H1 (cell line): ENCODE measurements around the gene SSH2. TPM values are rescaled to one million over a fixed set of nuclear protein-coding genes. Genes with fewer than 3 reads are reported as not detected.
A peak's percentile ranks its signal among the peaks of the same experiment; 100 is the strongest.

Experiments
- CTCF ChIA-PET: fragments of 300-600 bp; sonication (Branson Sonifier 250); formaldehyde crosslinking; loops from one replicate; lab custom pipeline; 2021; ENCODE audit not compliant: partially characterized antibody; lab: Charles Lee
- POLR2A ChIA-PET: fragments of 300-600 bp; sonication (Branson Sonifier 250); formaldehyde crosslinking; loops from one replicate; lab custom pipeline; 2021; ENCODE audit warnings: inconsistent platforms; ENCODE audit not compliant: partially characterized antibody; lab: Charles Lee
- DNase-seq, 2 experiments: peaks; one replicate each; pipeline versions ENCODE4 v3.0.0 to v3.0.0-alpha.2; 2010 to 2022; ENCODE audit warnings: low spot score in 2 of 2, low read depth in 1 of 2, mixed read lengths in 1 of 2
- FAIRE-seq: peaks from 2 replicates; lab custom pipeline; 2011; peaks lifted over from hg19 to GRCh38; lab: Jason Lieb, UNC
- H2AFZ ChIP-seq: 2 replicates; pipeline ENCODE4 v1.8.1; 2012; ENCODE audit warnings: low read length, inconsistent platforms
- H2AK5ac ChIP-seq: 2 replicates; pipeline ENCODE4 v1.6.1; 2013; ENCODE audit warnings: low read depth, low read length
- H2BK120ac ChIP-seq: replicated peaks from 2 replicates; pipeline ENCODE3; 2013; ENCODE audit warnings: low read depth, low read length, inconsistent platforms
- H2BK12ac ChIP-seq: 2 replicates; pipeline ENCODE4 v1.6.1; 2013; ENCODE audit warnings: low read depth, low read length
- H2BK15ac ChIP-seq: 2 replicates; pipeline ENCODE4 v1.6.1; 2013; ENCODE audit warnings: low read length
- H2BK20ac ChIP-seq: 2 replicates; pipeline ENCODE4 v1.6.1; 2013; ENCODE audit warnings: low read length
- H2BK5ac ChIP-seq: 2 replicates; pipeline ENCODE4 v1.6.1; 2013; ENCODE audit warnings: low read depth, low read length
- H3K14ac ChIP-seq: 2 replicates; pipeline ENCODE4 v1.6.1; 2013; ENCODE audit warnings: inconsistent platforms; ENCODE audit not compliant: insufficient read length
- H3K18ac ChIP-seq: 2 replicates; pipeline ENCODE4 v1.6.1; 2013; ENCODE audit warnings: low read length; ENCODE audit errors: extremely low read depth
- H3K23ac ChIP-seq: 2 replicates; pipeline ENCODE4 v1.6.1; 2013; ENCODE audit warnings: inconsistent platforms; ENCODE audit not compliant: insufficient read length
- H3K23me2 ChIP-seq: 2 replicates; pipeline ENCODE4 v1.6.1; 2013; ENCODE audit warnings: low read depth, low read length
- H3K27ac ChIP-seq: 2 replicates; pipeline ENCODE4 v1.6.1; 2011; ENCODE audit warnings: low read depth, low read length, inconsistent platforms
- H3K27me3 ChIP-seq, 4 experiments: replicated peaks in 1 of 4; 1 replicate in 1 of 4; 2 replicates in 3 of 4; pipeline versions ENCODE4 v1.6.1 to v1.8.1; 2011 to 2013; ENCODE audit warnings: low read length in 3 of 4, mild to moderate bottlenecking in 3 of 4, inconsistent platforms in 2 of 4, mixed read lengths in 2 of 4, moderate library complexity in 1 of 4; ENCODE audit not compliant: control insufficient read depth in 3 of 4, insufficient read depth in 3 of 4; ENCODE audit errors: extremely low read depth in 1 of 4
- H3K36me3 ChIP-seq, 4 experiments: 2 replicates each; pipeline versions ENCODE4 v1.6.1 to v1.8.1; 2011 to 2013; ENCODE audit warnings: mild to moderate bottlenecking in 4 of 4, low read length in 3 of 4, moderate library complexity in 2 of 4, control low read depth in 1 of 4, inconsistent platforms in 1 of 4; ENCODE audit not compliant: insufficient read depth in 4 of 4, control insufficient read depth in 2 of 4
- H3K4ac ChIP-seq: replicated peaks from 2 replicates; pipeline ENCODE3; 2013; ENCODE audit warnings: low read length, low read depth, mixed read lengths, inconsistent platforms; ENCODE audit not compliant: insufficient read length
- H3K4me1 ChIP-seq, 4 experiments: replicated peaks in 1 of 4; 1 replicate in 1 of 4; 2 replicates in 3 of 4; pipeline versions ENCODE4 v1.6.1 to v1.8.1; 2011 to 2013; ENCODE audit warnings: low read length in 3 of 4, inconsistent platforms in 2 of 4, mixed read lengths in 1 of 4; ENCODE audit not compliant: insufficient read depth in 4 of 4, control insufficient read depth in 3 of 4
- H3K4me2 ChIP-seq, 2 experiments: 2 replicates each; pipeline versions ENCODE4 v1.6.1 to v1.8.1; 2011 to 2013; ENCODE audit warnings: low read depth in 2 of 2, low read length in 2 of 2, control low read depth in 1 of 2, inconsistent platforms in 1 of 2, mild to moderate bottlenecking in 1 of 2; ENCODE audit not compliant: insufficient read depth in 1 of 2
- H3K4me3 ChIP-seq, 4 experiments: fragments of 200-600, 300-600 bp in 1 of 4; sonication (generic), shearing (Covaris generic), sonication (Bioruptor Twin) in 1 of 4; 2 replicates each; pipeline versions ENCODE4 v1.5.1 to v1.8.1; 2011 to 2016; ENCODE audit warnings: low read length in 4 of 4, low read depth in 3 of 4, control low read depth in 2 of 4, inconsistent platforms in 2 of 4, mild to moderate bottlenecking in 2 of 4, mixed read lengths in 1 of 4, moderate library complexity in 1 of 4; ENCODE audit not compliant: insufficient read depth in 2 of 4; ENCODE audit errors: extremely low read depth in 1 of 4
- H3K56ac ChIP-seq: replicated peaks from 2 replicates; pipeline ENCODE3; 2013; ENCODE audit warnings: low read depth, mild to moderate bottlenecking, mixed read lengths, low read length, inconsistent platforms; ENCODE audit not compliant: insufficient read length
- H3K79me1 ChIP-seq: 2 replicates; pipeline ENCODE4 v1.6.1; 2013; ENCODE audit warnings: low read depth, low read length, control low read depth
- H3K79me2 ChIP-seq, 2 experiments: 2 replicates each; pipeline versions ENCODE4 v1.6.1 to v1.8.1; 2012 to 2013; ENCODE audit warnings: low read length in 2 of 2, mild to moderate bottlenecking in 2 of 2, inconsistent platforms in 1 of 2; ENCODE audit not compliant: insufficient read depth in 2 of 2, control insufficient read depth in 1 of 2
- H3K9ac ChIP-seq, 4 experiments: replicated peaks in 1 of 4; 1 replicate in 1 of 4; 2 replicates in 3 of 4; pipeline versions ENCODE4 v1.6.1 to v1.8.1; 2011 to 2013; ENCODE audit warnings: low read depth in 3 of 4, low read length in 3 of 4, control low read depth in 2 of 4, mild to moderate bottlenecking in 2 of 4, moderate library complexity in 2 of 4, inconsistent platforms in 1 of 4; ENCODE audit errors: extremely low read depth in 1 of 4
- H3K9me3 ChIP-seq, 2 experiments: 2 replicates each; pipeline versions ENCODE4 v1.6.1 to v1.8.1; 2012 to 2013; ENCODE audit warnings: mild to moderate bottlenecking in 2 of 2, moderate library complexity in 2 of 2, control low read depth in 1 of 2, inconsistent platforms in 1 of 2, low read depth in 1 of 2, low read length in 1 of 2, mixed read lengths in 1 of 2; ENCODE audit not compliant: insufficient read depth in 2 of 2
- H4K20me1 ChIP-seq, 2 experiments: replicated peaks in 1 of 2; 2 replicates each; pipeline versions ENCODE3 to v1.8.1; 2011 to 2013; ENCODE audit warnings: inconsistent platforms in 2 of 2, low read length in 2 of 2, mild to moderate bottlenecking in 1 of 2; ENCODE audit not compliant: insufficient read depth in 2 of 2, control insufficient read depth in 1 of 2
- H4K5ac ChIP-seq: 2 replicates; pipeline ENCODE4 v1.6.1; 2013; ENCODE audit warnings: low read length, low read depth, mixed read lengths, inconsistent platforms; ENCODE audit not compliant: insufficient read length
- H4K8ac ChIP-seq: 2 replicates; pipeline ENCODE4 v1.8.0; 2013; ENCODE audit warnings: mild to moderate bottlenecking, moderate library complexity, low read length, inconsistent platforms; ENCODE audit not compliant: insufficient read depth; ENCODE audit errors: extremely low read depth
- H4K91ac ChIP-seq: replicated peaks from 2 replicates; pipeline ENCODE3; 2013; ENCODE audit warnings: low read length, mixed read lengths, inconsistent platforms; ENCODE audit not compliant: insufficient read length
- ATF2 ChIP-seq: IDR thresholded peaks from 2 replicates; pipeline ENCODE4 v1.6.1; 2012; ENCODE audit warnings: low read length, inconsistent platforms
- CEBPB ChIP-seq: IDR thresholded peaks from 2 replicates; pipeline ENCODE4 v1.6.1; 2012; ENCODE audit warnings: low read depth, low read length
- CHD1 ChIP-seq: IDR thresholded peaks from 2 replicates; pipeline ENCODE4 v1.6.1; 2012; ENCODE audit warnings: low read depth, low read length, improper control_type of control experiment
- CTCF ChIP-seq, 3 experiments: IDR thresholded peaks; 1 replicate in 2 of 3; 2 replicates in 1 of 3; pipeline versions ENCODE4 v1.5.1 to v1.6.1; 2011; ENCODE audit warnings: low read length in 3 of 3, mild to moderate bottlenecking in 3 of 3, inconsistent platforms in 2 of 3, low read depth in 1 of 3, moderate library complexity in 1 of 3; ENCODE audit not compliant: insufficient read depth in 1 of 3; ENCODE audit errors: control extremely low read depth in 1 of 3
- GABPA ChIP-seq: IDR thresholded peaks from 2 replicates; pipeline ENCODE4 v1.6.1; 2011; ENCODE audit warnings: mild to moderate bottlenecking, low read length, moderate library complexity, borderline replicate concordance; ENCODE audit not compliant: insufficient read depth
- RAD21 ChIP-seq, 2 experiments: IDR thresholded peaks in 1 of 2; conservative IDR thresholded peaks in 1 of 2; 2 replicates each; pipeline ENCODE4 v1.6.1; 2011; ENCODE audit warnings: low read depth in 2 of 2, low read length in 2 of 2, improper control_type of control experiment in 1 of 2, inconsistent platforms in 1 of 2, mild to moderate bottlenecking in 1 of 2, moderate library complexity in 1 of 2
- RXRA ChIP-seq: IDR thresholded peaks from 2 replicates; pipeline ENCODE4 v1.6.1; 2011; ENCODE audit warnings: low read depth, mild to moderate bottlenecking, low read length, moderate library complexity; ENCODE audit not compliant: insufficient read depth
- SIX5 ChIP-seq: IDR thresholded peaks from 2 replicates; pipeline ENCODE4 v1.6.1; 2011; ENCODE audit warnings: mild to moderate bottlenecking, low read depth, low read length
- WGBS, 2 experiments: shearing (Covaris generic) in 1 of 2; methylation state at CpG; one replicate each; pipeline versions ENCODE4 v1.1.6 to v1.1.7; 2013 to 2015; ENCODE audit warnings: low lambda C conversion rate in 2 of 2, mixed read lengths in 2 of 2, inconsistent platforms in 1 of 2, low coverage in 1 of 2, missing lambda C conversion rate in 1 of 2; ENCODE audit not compliant: insufficient replicate concordance in 2 of 2, insufficient coverage in 1 of 2, insufficient read length in 1 of 2; ENCODE audit errors: extremely low coverage in 1 of 2, missing lambda C conversion rate in 1 of 2; 5-methylcytosine and 5-hydroxymethylcytosine counted together
- polyA plus RNA-seq, 7 experiments: library from polyadenylated mRNA; depleted of rRNA in 3 of 7; stranded (reverse) in 5 of 7; unstranded in 2 of 7; fragments of >200 nt in 5 of 7; fragments of 200-250 nt in 2 of 7; gene quantifications; 1 replicate in 5 of 7; 2 replicates in 1 of 7; 4 replicates in 1 of 7; pipeline versions ENCODE4 v1.2.1 to v1.2.3, GENCODE V29; 2011 to 2013; ENCODE audit warnings: missing spikeins in 2 of 7, mixed read lengths in 2 of 7
- total RNA-seq: library from RNA; stranded (reverse); fragmentation: NEBNext Ultra II Directional; extraction: Animal tissue kit (Norgen Biotek cat#: 25700); gene quantifications from 2 replicates; pipeline ENCODE4 v1.2.1, GENCODE V29; 2021

SSH2 gene
- total and polyA plus RNA-seq, 2 of the 8 experiments (the other 6 are each of a cell fraction or from before 2014, with no cell fraction given), result 5.2 to 15.9 TPM

GRCh38 chr17:29587591-29587990, 342.4 kb downstream of the SSH2 start:
- Histone ChIP-seq H3K14ac (no peak overlapping the region), H3K56ac (no peak overlapping the region), H3K27ac (no peak overlapping the region), H3K23ac (no peak overlapping the region), H2BK5ac (no peak overlapping the region), H3K4me2 (peak overlapping the region; percentile 93 to 95; a peak in 2 of 4 replicates), H4K8ac (no peak overlapping the region), H3K27me3 (peaks cover 0 to 6% (median 5%) of the 10 kb centered on the region in 4 experiments; a peak in 2 of 7 replicates), H3K23me2 (peaks cover 32% of the 10 kb centered on the region; the same call in 1 of the 2 replicates), H2BK15ac (peak overlapping the region; percentile 12; the same call in 1 of the 2 replicates), H2AK5ac (no peak overlapping the region), H4K91ac (no peak overlapping the region), H4K5ac (no peak overlapping the region), H2BK12ac (no peak overlapping the region), H3K4me3 (peak overlapping the region in 3 of 4 experiments; percentile 64 to 82 (median 76); a peak in 1 of 8 replicates), H3K4me1 (peaks cover 7 to 44% (median 35%) of the 10 kb centered on the region in 4 experiments), H3K4ac (no peak overlapping the region), H2BK20ac (no peak overlapping the region), H3K9ac (no peak overlapping the region), H4K20me1 (peaks cover 15 to 35% of the 10 kb centered on the region in 2 experiments), H2BK120ac (no peak overlapping the region), H2AFZ (no peak overlapping the region), H3K9me3 (no peaks in the 10 kb centered on the region), H3K36me3 (0 out of 8 replicates have a peak, but pooled peaks cover 0 to 3% (median 0%) of the 10 kb centered on the region in 4 experiments), H3K79me2 (peaks cover 0 to 42% of the 10 kb centered on the region in 2 experiments; a peak in 2 of 4 replicates), H3K18ac (no peak overlapping the region), H3K79me1 (peaks cover 19% of the 10 kb centered on the region)
- no peak for FAIRE-seq
- ChIA-PET CTCF (interaction anchor here (0.9 to 14.8 kb wide), 7 partner anchors 9 to 218 kb away, joined by 3 to 193 read pairs (median 11); partner anchors contain the start of gene CORO6), POLR2A (interaction anchor here (0.6 to 1.8 kb wide), 4 partner anchors 11 to 321 kb away, joined by 3 to 8 read pairs (median 4); no protein-coding TSS in a partner anchor)
- WGBS, 2 experiments, result 80% methylated on average over 6 of the region's 6 CpGs; no CpG with 5 or more reads in 1 of the 2 experiments
- DNase-seq, result no peak
- TF ChIP-seq CTCF (IDR thresholded peaks at IDR 0.05; ENCODE audit: control extremely low read depth in 1 of 3, insufficient read depth in 1 of 3, low read depth in 1 of 3, low read length in 3 of 3) (no peak), CEBPB (no peak), RXRA (no peak), SIX5 (no peak), GABPA (no peak), ATF2 (no peak), CHD1 (no peak), RAD21 (IDR thresholded peaks at IDR 0.05 in 1 of 2, conservative IDR thresholded peaks at IDR 0.05 in 1 of 2; ENCODE audit: low read depth in 2 of 2, low read length in 2 of 2) (no peak)
